Measurements from ENCODE around the gene SNCAIP. TPM values are rescaled to one million over a fixed set of nuclear protein-coding genes. Genes with fewer than 3 reads are reported as not detected.

Gene SNCAIP
- total RNA-seq: 4.4 TPM
- long read RNA-seq, partial matches to known transcripts: 2 of 4 reads
- long read RNA-seq, other reads (novel, unspliced or antisense): 2 of 4 reads

GRCh38 chr5:122311961-122312590 is at the start of gene SNCAIP:
TSS of gene SNCAIP (plus strand) at chr5:122312237. CDS start at chr5:122391135, 78,898 bp downstream.
- DNase-seq (peak; percentile 59), ATAC-seq (peak; percentile 84 to 85)
- H3K9me3 ChIP-seq: no peaks in the 10 kb centered on the region
- H3K4me1 ChIP-seq: peaks cover 10% of the 10 kb centered on the region
- H3K36me3 ChIP-seq: no peaks in the 10 kb centered on the region
- TF ChIP-seq CTCF (IDR thresholded peaks at IDR 0.05): no peak
- peak within 1 kb of the TSS; percentile 60 for H3K4me3 ChIP-seq
- H3K27ac ChIP-seq: peak within 1 kb of the TSS; percentile 3
- peaks cover 26% of the 10 kb centered on the region for H3K27me3 ChIP-seq (ENCODE audit: low read depth)
- intact Hi-C loops (cut with DNase I): no loop called here

- no peaks in the 10 kb centered on the region for H3K27me3 ChIP-seq (ENCODE audit: low read depth)
- H3K4me1 ChIP-seq: no peaks in the 10 kb centered on the region
- H3K36me3 ChIP-seq: no peaks in the 10 kb centered on the region
- DNase-seq (no peak), ATAC-seq (no peak)
- no peak overlapping the region for H3K4me3 ChIP-seq
- H3K27ac ChIP-seq: no peak overlapping the region
- TF ChIP-seq CTCF (IDR thresholded peaks at IDR 0.05): no peak
- intact Hi-C loops (cut with DNase I): no loop called here
- H3K9me3 ChIP-seq: no peaks in the 10 kb centered on the region
Observed at GRCh38 chr5:122263352-122264030, 48.5 kb upstream of the SNCAIP start.

- H3K4me3 ChIP-seq: no peak overlapping the region
- H3K27ac ChIP-seq: no peak overlapping the region
- H3K36me3 ChIP-seq: no peaks in the 10 kb centered on the region
- no peaks in the 10 kb centered on the region for H3K27me3 ChIP-seq (ENCODE audit: low read depth)
- TF ChIP-seq CTCF (IDR thresholded peaks at IDR 0.05): no peak
- no peaks in the 10 kb centered on the region for H3K9me3 ChIP-seq
- ATAC-seq (no peak), DNase-seq (no peak)
- no peaks in the 10 kb centered on the region for H3K4me1 ChIP-seq
- intact Hi-C loops (cut with DNase I): no loop called here
Observed at GRCh38 chr5:122264610-122265009, 47.4 kb upstream of the SNCAIP start.

GRCh38 chr5:122267185-122267584 is 44.9 kb upstream of the SNCAIP start:
- no peak overlapping the region for H3K4me3 ChIP-seq

GRCh38 chr5:122273696-122274095 is 38.3 kb upstream of the SNCAIP start:
- Histone ChIP-seq H3K36me3 (no peaks in the 10 kb centered on the region), H3K4me1 (no peaks in the 10 kb centered on the region), H3K27me3 (ENCODE audit: low read depth) (no peaks in the 10 kb centered on the region), H3K27ac (no peak overlapping the region), H3K9me3 (no peaks in the 10 kb centered on the region), H3K4me3 (no peak overlapping the region)
- DNase-seq (no peak), ATAC-seq (no peak)
- no peak for TF ChIP-seq CTCF (IDR thresholded peaks at IDR 0.05)
- intact Hi-C loops (cut with DNase I): no loop called here

More at GRCh38 chr5:122267185-122267584, 44.9 kb upstream of the SNCAIP start:
- Histone ChIP-seq H3K36me3 (no peaks in the 10 kb centered on the region), H3K27me3 (ENCODE audit: low read depth) (no peaks in the 10 kb centered on the region), H3K4me1 (no peaks in the 10 kb centered on the region), H3K27ac (no peak overlapping the region), H3K9me3 (no peaks in the 10 kb centered on the region)
- no peak for TF ChIP-seq CTCF (IDR thresholded peaks at IDR 0.05)
- ATAC-seq (no peak), DNase-seq (no peak)
- intact Hi-C loops (cut with DNase I): no loop called here

All from lower lobe of right lung (tissue), 2 donors.